Upper lobe of left lung (tissue), 4 donors: ENCODE results near the gene HPSE2.

Experiments
- EP300 ChIP-seq, 4 donors: sonication (generic); formaldehyde crosslinking; IDR thresholded peaks; one replicate each; pipeline ENCODE4 v1.5.1; 2017; ENCODE audit warnings: antibody characterized with exemption in 4 of 4, control low read depth in 2 of 4
- POLR2A ChIP-seq, 4 donors: fragments of 450-650 bp; IDR thresholded peaks; one replicate each; pipeline ENCODE4 v1.5.1; 2016 to 2017; ENCODE audit warnings: antibody characterized with exemption in 4 of 4, mild to moderate bottlenecking in 2 of 4
- POLR2AphosphoS5 ChIP-seq, 2 donors: sonication (generic); formaldehyde crosslinking; IDR thresholded peaks; one replicate each; pipeline ENCODE4 v1.5.1; 2017; ENCODE audit warnings: antibody characterized with exemption in 2 of 2
- TF ChIP-seq, protein P1 (sequence below), 6 experiments: fragments of 450-650 bp in 4 of 6; fragments of 200-600 bp in 2 of 6; sonication (generic) in 2 of 6; IDR thresholded peaks; one replicate each; pipeline ENCODE4 v1.5.1; 2016 to 2019; ENCODE audit warnings: antibody characterized with exemption in 6 of 6

DNA sequence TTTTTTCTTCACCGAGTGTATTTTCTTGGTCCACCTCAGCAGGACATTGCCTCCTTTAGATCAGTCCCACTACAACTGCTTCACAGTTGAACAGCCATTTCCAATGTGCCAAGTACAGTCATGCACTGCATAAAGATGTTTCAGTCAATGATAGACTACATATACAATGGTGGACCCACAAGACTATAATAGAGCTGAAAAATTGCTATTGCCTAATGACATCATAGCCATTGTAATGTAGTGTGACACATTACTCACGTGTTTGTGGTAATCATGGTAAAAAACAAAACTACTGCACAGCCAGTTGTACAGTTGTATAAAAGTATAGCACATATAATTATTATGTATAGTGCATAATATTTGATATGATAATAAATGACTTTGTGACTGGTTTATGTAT is 675.1 kb downstream of the HPSE2 start:
- TF ChIP-seq, protein P1, sequence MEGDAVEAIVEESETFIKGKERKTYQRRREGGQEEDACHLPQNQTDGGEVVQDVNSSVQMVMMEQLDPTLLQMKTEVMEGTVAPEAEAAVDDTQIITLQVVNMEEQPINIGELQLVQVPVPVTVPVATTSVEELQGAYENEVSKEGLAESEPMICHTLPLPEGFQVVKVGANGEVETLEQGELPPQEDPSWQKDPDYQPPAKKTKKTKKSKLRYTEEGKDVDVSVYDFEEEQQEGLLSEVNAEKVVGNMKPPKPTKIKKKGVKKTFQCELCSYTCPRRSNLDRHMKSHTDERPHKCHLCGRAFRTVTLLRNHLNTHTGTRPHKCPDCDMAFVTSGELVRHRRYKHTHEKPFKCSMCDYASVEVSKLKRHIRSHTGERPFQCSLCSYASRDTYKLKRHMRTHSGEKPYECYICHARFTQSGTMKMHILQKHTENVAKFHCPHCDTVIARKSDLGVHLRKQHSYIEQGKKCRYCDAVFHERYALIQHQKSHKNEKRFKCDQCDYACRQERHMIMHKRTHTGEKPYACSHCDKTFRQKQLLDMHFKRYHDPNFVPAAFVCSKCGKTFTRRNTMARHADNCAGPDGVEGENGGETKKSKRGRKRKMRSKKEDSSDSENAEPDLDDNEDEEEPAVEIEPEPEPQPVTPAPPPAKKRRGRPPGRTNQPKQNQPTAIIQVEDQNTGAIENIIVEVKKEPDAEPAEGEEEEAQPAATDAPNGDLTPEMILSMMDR (IDR thresholded peaks at IDR 0.05), result no peak
- TF ChIP-seq POLR2A (IDR thresholded peaks at IDR 0.05) (no peak), POLR2AphosphoS5 (IDR thresholded peaks at IDR 0.05) (no peak), EP300 (IDR thresholded peaks at IDR 0.05) (no peak)
